GM12875 (cell line): Measurements from ENCODE around the gene SLC38A5.
A peak's percentile ranks its signal among the peaks of the same experiment; 100 is the strongest.

Experiments used
- H3K4me3 ChIP-seq: one replicate; pipeline ENCODE4 v1.5.1; 2011; ENCODE audit warnings: low read depth, low read length, control low read depth
- TF ChIP-seq, protein P1 (sequence below): IDR thresholded peaks from 2 replicates; pipeline ENCODE4 v1.5.1; 2011; ENCODE audit warnings: low read depth, mild to moderate bottlenecking, control low read depth, inconsistent platforms, low read length, moderate library complexity, borderline replicate concordance; ENCODE audit not compliant: insufficient read depth

The SLC38A5 gene

DNA sequence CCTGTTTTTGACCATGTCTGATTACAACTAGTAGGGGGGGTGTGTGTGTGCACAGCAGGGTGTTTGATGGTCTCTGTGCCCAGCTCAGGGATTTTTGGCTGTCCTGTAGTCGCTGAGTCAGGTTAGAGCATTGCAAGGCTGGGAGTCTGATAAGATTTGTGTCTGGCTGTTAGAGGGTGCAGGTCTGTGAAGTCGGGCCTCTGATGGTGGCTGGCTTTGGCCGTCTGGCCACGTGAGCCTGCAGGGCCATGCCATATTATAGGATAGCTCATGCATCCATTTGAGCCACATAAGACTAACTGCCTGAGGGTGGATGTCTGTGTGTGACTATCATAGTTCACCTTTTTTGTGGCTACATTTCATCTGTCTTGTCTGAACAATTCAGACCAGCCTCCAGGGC is 43.6 kb upstream of the SLC38A5 start:
- TF ChIP-seq, protein P1, sequence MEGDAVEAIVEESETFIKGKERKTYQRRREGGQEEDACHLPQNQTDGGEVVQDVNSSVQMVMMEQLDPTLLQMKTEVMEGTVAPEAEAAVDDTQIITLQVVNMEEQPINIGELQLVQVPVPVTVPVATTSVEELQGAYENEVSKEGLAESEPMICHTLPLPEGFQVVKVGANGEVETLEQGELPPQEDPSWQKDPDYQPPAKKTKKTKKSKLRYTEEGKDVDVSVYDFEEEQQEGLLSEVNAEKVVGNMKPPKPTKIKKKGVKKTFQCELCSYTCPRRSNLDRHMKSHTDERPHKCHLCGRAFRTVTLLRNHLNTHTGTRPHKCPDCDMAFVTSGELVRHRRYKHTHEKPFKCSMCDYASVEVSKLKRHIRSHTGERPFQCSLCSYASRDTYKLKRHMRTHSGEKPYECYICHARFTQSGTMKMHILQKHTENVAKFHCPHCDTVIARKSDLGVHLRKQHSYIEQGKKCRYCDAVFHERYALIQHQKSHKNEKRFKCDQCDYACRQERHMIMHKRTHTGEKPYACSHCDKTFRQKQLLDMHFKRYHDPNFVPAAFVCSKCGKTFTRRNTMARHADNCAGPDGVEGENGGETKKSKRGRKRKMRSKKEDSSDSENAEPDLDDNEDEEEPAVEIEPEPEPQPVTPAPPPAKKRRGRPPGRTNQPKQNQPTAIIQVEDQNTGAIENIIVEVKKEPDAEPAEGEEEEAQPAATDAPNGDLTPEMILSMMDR = no peak
- H3K4me3 ChIP-seq = no peak overlapping the region

- H3K4me3 ChIP-seq = no peak overlapping the region
- TF ChIP-seq, protein P1 = no peak
Measured at GRCh38 chrX:48512371-48512935, 42.4 kb upstream of the SLC38A5 start.

DNA sequence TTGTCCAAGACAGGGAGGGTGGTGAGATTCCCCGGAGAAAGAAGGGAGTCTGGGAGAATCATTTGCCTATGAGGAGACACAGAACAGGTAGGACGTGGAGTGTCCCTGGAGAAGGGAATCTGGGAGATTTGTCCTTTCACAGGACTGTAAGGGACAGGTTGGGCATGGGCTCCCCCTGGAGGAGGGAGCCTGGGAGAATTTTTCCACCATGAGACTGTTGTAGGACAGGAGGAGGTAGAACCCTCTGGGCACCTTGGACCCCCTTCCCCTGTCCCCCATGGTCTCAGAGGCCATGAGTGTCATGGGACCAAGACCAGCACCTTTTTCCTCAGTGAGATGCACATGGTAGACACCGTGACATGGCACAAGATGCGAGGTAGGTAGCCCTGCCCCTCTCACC is 41.5 kb upstream of the SLC38A5 start:
- no peak overlapping the region for H3K4me3 ChIP-seq
- TF ChIP-seq, protein P1 = 0 out of 2 replicates have a peak, but pooled peaks have one; percentile 9

- TF ChIP-seq, protein P1 = no peak
- peak overlapping the region; percentile 78 for H3K4me3 ChIP-seq
Measured at GRCh38 chrX:48509619-48510018, 39.6 kb upstream of the SLC38A5 start.

- TF ChIP-seq, protein P1 = no peak
- peak overlapping the region; percentile 78 for H3K4me3 ChIP-seq
Measured at GRCh38 chrX:48509245-48509590, 39.2 kb upstream of the SLC38A5 start.

GRCh38 chrX:48508400-48509244 is 38.6 kb upstream of the SLC38A5 start, which contains the start of gene PORCN:
TSS of gene PORCN (plus strand) at chrX:48508992. CDS start at chrX:48509821, 829 bp downstream.
- TF ChIP-seq, protein P1 = no peak

DNA sequence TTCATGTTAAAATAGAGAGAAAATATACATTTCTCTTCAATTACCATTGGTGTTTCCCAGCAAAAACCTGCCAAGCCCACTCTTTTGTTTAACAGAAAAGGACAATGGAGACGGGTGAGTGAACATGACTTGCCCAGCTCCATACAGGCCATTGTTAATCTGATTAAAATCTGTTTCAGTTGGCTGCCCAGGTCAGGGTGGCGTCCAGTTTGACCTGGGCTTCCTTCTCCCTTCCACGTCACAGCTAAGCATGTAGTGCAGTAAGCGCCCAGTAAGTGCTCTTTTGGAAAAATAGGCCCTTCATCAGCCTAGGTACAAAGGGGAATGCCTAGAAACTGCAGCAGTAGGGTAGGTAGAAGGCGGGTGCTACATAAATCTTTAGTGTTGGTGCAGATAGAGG is 37.2 kb upstream of the SLC38A5 start:
- no peak overlapping the region for H3K4me3 ChIP-seq
- TF ChIP-seq, protein P1 = no peak

More at GRCh38 chrX:48508400-48509244, 38.6 kb upstream of the SLC38A5 start, which contains the start of gene PORCN:
- peak within 1 kb of the TSS; percentile 78 for H3K4me3 ChIP-seq
